Muscle of leg (tissue), 11 donors: ENCODE results near the gene CD101. TPM values are rescaled to one million over a fixed set of nuclear protein-coding genes. Genes with fewer than 3 reads are reported as not detected.

Source experiments
- DNase-seq: peaks from one replicate; pipeline ENCODE4 v3.0.0; 2013
- H3K27ac ChIP-seq: one replicate; pipeline ENCODE4 v1.5.1; 2013; ENCODE audit warnings: mild to moderate bottlenecking, low read length, control low read depth
- H3K27me3 ChIP-seq: one replicate; pipeline ENCODE4 v1.6.1; 2013; ENCODE audit warnings: low read length; ENCODE audit not compliant: control insufficient read depth, insufficient read depth
- H3K36me3 ChIP-seq: one replicate; pipeline ENCODE4 v1.6.1; 2013; ENCODE audit warnings: low read length; ENCODE audit not compliant: control insufficient read depth, insufficient read depth
- H3K4me1 ChIP-seq: one replicate; pipeline ENCODE4 v1.6.1; 2013; ENCODE audit warnings: low read length; ENCODE audit not compliant: control insufficient read depth, insufficient read depth
- H3K4me3 ChIP-seq: one replicate; pipeline ENCODE4 v1.5.1; 2013; ENCODE audit warnings: low read length, control low read depth
- H3K9me3 ChIP-seq: replicated peaks from 2 replicates; pipeline ENCODE4 v1.6.1; 2013; ENCODE audit warnings: low read depth, low read length; ENCODE audit not compliant: control insufficient read depth
- WGBS: methylation state at CpG from one replicate; pipeline ENCODE4 v1.1.5; 2013; ENCODE audit warnings: missing lambda C conversion rate; ENCODE audit not compliant: insufficient coverage; 5-methylcytosine and 5-hydroxymethylcytosine counted together
- polyA plus RNA-seq, 8 donors: library from polyadenylated mRNA; unstranded; fragments of 120-200 nt; gene quantifications; one replicate each; pipeline versions ENCODE4 v1.2.1 to v1.2.3, GENCODE V29; 2013; ENCODE audit warnings: inconsistent platforms in 1 of 8, low replicate concordance in 1 of 8; ENCODE audit not compliant: insufficient read length in 8 of 8, insufficient read depth in 1 of 8
- total RNA-seq: library from RNA; stranded (reverse); fragments of 120-200 nt; gene quantifications from one replicate; pipeline ENCODE4 v1.2.4, GENCODE V29; 2013

CD101 gene
- total and polyA plus RNA-seq, 9 donors = 3.5 to 8.4 (median 5.0) TPM

DNA sequence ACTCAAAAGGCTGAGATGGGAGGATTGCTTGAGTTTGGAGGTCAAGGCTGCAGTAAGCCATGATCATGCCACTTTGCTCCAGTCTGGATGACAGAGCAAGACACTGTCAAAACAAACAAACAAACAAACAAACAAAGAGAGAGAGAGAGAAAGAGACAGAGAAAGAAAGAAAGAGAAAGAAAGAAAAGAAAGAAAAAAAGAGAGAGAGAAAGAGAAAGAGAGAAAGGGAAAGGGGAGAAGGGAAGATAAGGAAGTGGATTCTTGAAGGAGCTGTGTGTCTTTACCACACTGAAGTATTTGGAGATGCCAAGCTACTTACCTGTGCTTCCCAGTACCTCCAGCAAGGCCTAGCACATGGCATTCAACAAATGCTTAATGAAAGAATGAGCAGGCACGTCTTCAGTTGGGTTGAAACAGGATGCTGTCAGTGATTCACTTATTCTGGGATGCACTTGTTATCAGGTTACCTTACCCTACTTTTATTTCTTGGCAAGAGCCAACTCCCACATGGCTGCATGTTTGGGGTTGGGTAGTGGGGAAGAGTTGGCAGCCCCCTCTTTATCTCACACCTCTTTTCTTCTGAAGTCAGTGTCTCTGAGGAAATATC lies 28.8 kb downstream of the CD101 start:
- Histone ChIP-seq H3K4me1 (peaks cover 21% of the 10 kb centered on the region), H3K27me3 (no peaks in the 10 kb centered on the region), H3K27ac (no peak overlapping the region), H3K4me3 (no peak overlapping the region), H3K36me3 (peaks cover 17% of the 10 kb centered on the region), H3K9me3 (no peaks in the 10 kb centered on the region)
- no CpG with 5 or more reads among the region's 1 CpG for WGBS
- DNase-seq = no peak

DNA sequence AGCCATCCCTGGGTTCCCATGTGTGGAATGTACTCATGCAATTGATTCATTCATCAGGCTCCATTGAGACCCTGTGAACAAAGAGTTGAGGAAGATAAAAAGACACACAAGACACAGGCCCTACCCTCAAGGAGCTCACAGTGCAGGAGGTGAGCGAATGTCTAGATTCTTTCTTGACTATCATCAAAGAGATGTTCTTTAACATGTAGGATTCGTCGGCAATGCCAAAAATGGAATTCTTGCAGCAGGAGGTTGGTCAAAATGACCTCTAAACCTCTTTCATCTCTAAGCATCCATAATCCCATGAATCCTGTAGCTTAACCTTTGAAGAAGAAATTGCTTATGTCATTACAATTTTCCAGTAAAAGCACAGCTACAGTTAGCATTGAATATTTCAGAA lies 30.7 kb downstream of the CD101 start:
- Histone ChIP-seq H3K4me1 (peaks cover 19% of the 10 kb centered on the region), H3K27ac (no peak overlapping the region)
- WGBS = 67% methylated on average over 3 of the region's 3 CpGs

DNA sequence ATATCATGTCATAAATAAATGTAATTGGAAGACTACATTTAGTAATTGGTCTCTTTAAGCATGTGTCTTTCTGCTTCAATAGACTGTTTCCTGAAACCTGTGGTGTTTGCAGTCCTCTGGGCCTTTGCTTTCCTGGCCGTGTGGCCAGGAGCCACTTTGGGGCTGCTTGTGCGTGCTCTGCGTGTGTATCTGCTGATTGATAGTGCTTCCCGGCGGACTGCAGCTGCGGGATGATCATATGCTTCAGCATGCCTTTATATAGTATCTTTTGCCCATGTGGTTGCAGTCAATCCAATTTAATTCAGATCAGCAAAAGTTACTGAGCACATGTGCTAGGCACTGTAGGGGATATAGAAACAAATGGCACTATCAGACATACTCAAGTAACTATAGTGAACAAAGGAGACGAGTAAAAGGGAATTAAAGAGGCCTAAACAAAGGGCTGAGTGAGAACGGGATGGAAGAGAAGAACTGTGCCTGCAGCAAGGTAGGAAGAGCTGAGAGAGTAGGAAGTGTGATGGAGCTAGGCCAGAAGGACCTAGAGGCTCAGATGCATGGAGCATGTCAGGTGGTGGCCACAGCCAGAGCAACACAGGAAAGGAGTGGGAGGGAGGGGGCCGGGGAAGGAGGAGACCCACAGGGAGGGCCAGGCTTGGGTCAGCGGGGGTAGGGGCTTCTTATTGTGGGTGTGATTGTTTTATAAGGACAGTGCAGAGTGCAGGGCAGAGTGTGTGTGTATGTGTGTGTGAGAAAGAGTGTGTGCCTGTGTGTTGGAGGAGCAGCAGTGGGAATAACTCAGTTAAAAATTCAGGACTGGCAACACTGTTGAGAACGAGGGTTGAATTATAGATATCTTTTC lies 31.4 kb downstream of the CD101 start:
- H3K9me3 ChIP-seq = no peaks in the 10 kb centered on the region
- no peaks in the 10 kb centered on the region for H3K27me3 ChIP-seq
- no peak overlapping the region for H3K4me3 ChIP-seq
- peak overlapping the region; percentile 40 for H3K27ac ChIP-seq
- WGBS = 27% methylated on average over 9 of the region's 11 CpGs
- peaks cover 19% of the 10 kb centered on the region for H3K4me1 ChIP-seq
- DNase-seq = peak; percentile 61
- peaks cover 7% of the 10 kb centered on the region for H3K36me3 ChIP-seq

More for the DNA sequence above, 30.7 kb downstream of the CD101 start:
- no peak for DNase-seq
- Histone ChIP-seq H3K27me3 (no peaks in the 10 kb centered on the region), H3K4me3 (no peak overlapping the region), H3K36me3 (peaks cover 7% of the 10 kb centered on the region), H3K9me3 (no peaks in the 10 kb centered on the region)

DNA sequence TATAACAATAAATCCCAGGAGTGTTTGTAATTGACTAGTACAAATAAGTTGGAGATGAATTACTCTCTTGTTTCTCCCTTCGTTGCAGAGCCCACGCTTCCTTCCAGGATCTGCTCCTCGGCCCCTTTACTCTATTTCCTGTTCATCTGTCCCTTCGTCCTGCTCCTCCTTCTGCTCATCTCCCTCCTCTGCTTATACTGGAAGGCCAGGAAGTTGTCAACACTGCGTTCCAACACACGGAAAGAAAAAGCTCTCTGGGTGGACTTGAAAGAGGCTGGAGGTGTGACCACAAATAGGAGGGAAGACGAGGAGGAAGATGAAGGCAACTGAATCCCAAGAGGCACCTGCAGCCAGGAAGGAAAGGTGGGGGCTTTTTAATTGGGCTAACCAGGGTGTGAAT lies 32.2 kb downstream of the CD101 start:
- H3K9me3 ChIP-seq = no peaks in the 10 kb centered on the region
- peak; percentile 61 for DNase-seq

DNA sequence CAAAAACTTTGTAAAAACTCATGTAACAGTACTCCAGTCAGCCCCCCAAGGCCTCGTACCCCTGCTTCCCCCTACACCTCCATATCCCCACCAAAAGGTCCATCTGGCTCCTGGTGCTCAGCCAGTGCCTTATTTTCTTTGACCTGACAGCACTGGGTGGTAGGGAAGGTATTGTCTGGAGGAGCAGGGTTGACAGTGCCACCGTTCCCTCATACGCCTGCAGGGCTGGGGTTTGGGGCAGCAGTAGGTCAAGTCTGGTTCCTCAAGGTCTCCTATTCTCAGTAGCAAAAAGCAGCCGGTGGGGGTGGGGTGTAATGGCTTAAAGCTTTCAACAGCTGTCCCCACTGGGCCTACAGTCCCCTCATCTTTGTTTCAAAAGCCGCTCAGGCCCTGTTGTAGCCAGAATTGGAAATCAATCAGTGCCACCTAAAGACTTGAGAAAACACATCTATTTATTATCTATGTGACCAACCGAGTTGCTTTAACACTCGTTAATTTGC lies 33.3 kb downstream of the CD101 start:
- H3K36me3 ChIP-seq = peaks cover 7% of the 10 kb centered on the region
- peaks cover 19% of the 10 kb centered on the region for H3K4me1 ChIP-seq
- H3K4me3 ChIP-seq = no peak overlapping the region
- no CpG with 5 or more reads among the region's 7 CpGs for whole genome bisulfite sequencing
- no peaks in the 10 kb centered on the region for H3K27me3 ChIP-seq
- no peak for DNase-seq
- H3K27ac ChIP-seq = no peak overlapping the region
- no peaks in the 10 kb centered on the region for H3K9me3 ChIP-seq

More for the DNA sequence above, 32.2 kb downstream of the CD101 start:
- WGBS = 48% methylated on average over 3 of the region's 7 CpGs
- peaks cover 7% of the 10 kb centered on the region for H3K36me3 ChIP-seq
- H3K27ac ChIP-seq = peak overlapping the region; percentile 40
- no peak overlapping the region for H3K4me3 ChIP-seq
- H3K27me3 ChIP-seq = no peaks in the 10 kb centered on the region
- peaks cover 19% of the 10 kb centered on the region for H3K4me1 ChIP-seq

DNA sequence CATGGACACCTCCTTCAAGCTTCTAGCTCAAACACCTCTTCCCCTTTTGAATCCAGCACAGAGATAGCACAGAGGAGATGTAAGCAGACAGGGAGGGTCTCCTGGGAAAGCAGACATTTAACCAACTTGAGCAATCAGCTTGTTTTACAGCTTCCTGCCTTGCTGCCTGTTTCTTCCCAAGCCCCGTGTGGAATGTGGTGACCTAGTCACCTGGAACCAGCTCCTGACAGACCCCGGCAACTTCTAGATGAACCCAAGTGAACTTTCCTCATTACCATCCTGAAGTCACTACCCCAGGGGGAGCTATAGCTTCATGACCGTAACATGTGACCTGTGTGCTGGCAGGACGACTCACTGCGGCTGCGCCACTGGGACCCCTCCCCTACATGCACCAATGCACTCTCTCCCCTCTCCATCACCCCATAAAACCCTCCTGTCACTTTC lies 34.5 kb downstream of the CD101 start:
- Histone ChIP-seq H3K36me3 (peaks cover 7% of the 10 kb centered on the region), H3K9me3 (no peaks in the 10 kb centered on the region), H3K27me3 (no peaks in the 10 kb centered on the region), H3K27ac (no peak overlapping the region), H3K4me3 (no peak overlapping the region), H3K4me1 (peaks cover 19% of the 10 kb centered on the region)
- no peak for DNase-seq
- WGBS = 39% methylated on average over 6 of the region's 6 CpGs

DNA sequence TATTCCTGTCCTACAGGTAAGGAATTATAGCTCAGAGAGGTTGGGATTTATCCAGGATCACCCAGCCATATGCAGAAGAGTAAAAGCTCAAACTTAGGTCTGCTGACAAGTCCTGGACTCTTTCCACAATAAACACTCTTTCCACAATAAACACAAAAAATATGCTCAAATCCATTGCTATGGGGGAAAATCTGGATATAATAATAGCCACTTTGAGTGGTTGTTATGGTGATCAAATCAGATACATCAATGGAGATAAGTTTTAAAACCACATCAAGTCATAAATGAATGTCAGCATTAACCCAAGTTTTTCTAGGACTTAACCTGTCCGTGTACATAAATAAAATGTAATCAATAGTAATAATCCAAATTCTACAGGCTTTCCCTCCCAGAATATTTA lies 36.2 kb downstream of the CD101 start:
- no CpG with 5 or more reads among the region's 1 CpG for WGBS

DNA sequence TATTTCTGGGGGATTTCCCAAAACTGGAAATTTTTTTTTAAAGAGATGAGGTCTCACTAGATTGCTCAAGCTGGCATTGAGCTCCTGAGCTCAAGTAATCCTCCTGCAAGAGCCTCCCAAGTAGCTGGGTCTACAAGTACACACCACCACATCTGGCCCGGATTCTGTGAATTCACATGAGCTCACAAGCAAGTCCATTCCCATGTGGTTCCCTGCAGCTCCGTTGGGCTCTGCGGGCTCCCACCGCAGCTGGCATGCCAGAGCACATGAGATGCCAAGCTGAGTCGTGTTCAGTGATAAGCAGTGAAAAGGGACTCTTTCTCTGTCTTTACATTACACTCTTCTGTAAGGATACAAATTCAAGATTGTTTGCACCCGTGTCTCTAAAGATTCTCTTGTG lies 36.7 kb downstream of the CD101 start:
- Histone ChIP-seq H3K27ac (no peak overlapping the region), H3K4me1 (peaks cover 12% of the 10 kb centered on the region), H3K9me3 (no peaks in the 10 kb centered on the region), H3K27me3 (no peaks in the 10 kb centered on the region), H3K4me3 (no peak overlapping the region), H3K36me3 (peaks cover 7% of the 10 kb centered on the region)
- no peak for DNase-seq
- 82% methylated on average over 6 of the region's 6 CpGs for WGBS

More for the DNA sequence above, 36.2 kb downstream of the CD101 start:
- no peaks in the 10 kb centered on the region for H3K27me3 ChIP-seq
- H3K36me3 ChIP-seq = peaks cover 7% of the 10 kb centered on the region
- DNase-seq = peak; percentile 23
- H3K9me3 ChIP-seq = no peaks in the 10 kb centered on the region
- H3K4me3 ChIP-seq = no peak overlapping the region
- peaks cover 16% of the 10 kb centered on the region for H3K4me1 ChIP-seq
- no peak overlapping the region for H3K27ac ChIP-seq

DNA sequence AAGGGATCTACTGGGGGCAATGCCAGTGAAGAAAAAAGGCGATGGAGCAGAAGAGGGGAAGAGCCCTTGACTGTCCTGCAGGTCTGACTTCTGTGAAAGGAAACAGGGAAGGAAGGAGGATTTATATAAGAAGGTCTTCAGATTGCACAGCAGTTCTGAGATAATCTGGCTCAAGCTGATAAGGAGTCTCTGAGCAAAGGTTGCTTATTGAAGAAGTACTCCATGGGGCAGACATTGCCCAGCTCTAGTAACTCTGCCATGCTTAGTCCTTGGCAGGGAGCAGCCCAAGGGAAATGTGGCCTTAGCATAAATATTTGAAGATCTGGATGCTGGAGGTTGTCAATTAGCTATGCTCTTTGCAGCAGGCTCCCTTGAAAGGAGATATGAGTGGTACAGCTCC lies 42.7 kb downstream of the CD101 start:
- H3K27ac ChIP-seq = no peak overlapping the region
- H3K4me1 ChIP-seq = peaks cover 4% of the 10 kb centered on the region
- WGBS = 82% methylated on average over 1 of the region's 1 CpG
- H3K9me3 ChIP-seq = no peaks in the 10 kb centered on the region
- H3K36me3 ChIP-seq = no peaks in the 10 kb centered on the region
- no peaks in the 10 kb centered on the region for H3K27me3 ChIP-seq
- no peak overlapping the region for H3K4me3 ChIP-seq
- no peak for DNase-seq

DNA sequence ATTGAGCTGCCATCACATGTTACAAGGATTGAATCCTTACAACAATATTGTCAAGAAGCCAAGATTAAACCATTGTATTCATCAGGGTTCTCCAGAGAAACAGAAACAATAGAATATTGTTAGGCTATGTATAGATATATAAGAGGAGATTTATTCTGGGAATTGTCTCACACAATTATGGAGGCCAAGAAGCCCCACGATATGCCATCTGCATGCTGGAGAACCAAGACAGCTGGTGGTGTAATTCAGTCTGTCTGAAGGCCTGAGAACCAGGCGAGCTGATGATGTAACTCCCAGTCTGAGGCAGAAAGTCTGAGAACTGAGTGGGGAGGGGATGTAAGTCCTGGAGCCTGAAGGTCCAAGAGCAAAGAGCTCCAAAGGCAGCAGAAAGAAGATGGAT lies 44.1 kb downstream of the CD101 start:
- 40% methylated on average over 2 of the region's 2 CpGs for WGBS
- H3K27ac ChIP-seq = no peak overlapping the region

More for the DNA sequence above, 44.1 kb downstream of the CD101 start:
- peaks cover 4% of the 10 kb centered on the region for H3K4me1 ChIP-seq
- no peak overlapping the region for H3K4me3 ChIP-seq
- no peaks in the 10 kb centered on the region for H3K9me3 ChIP-seq
- H3K27me3 ChIP-seq = no peaks in the 10 kb centered on the region
- DNase-seq = peak; percentile 46
- H3K36me3 ChIP-seq = no peaks in the 10 kb centered on the region
